WTC11 (cell line): Measurements from ENCODE around the gene PREX1. TPM values are rescaled to one million over a fixed set of nuclear protein-coding genes. Genes with fewer than 3 reads are reported as not detected.

Experiments
- ATAC-seq: fragments of 200-7000 bp; cut with Tn5 transposase; 2 replicates; pipeline ENCODE4 v1.10.0; 2021; ENCODE audit warnings: mild to moderate bottlenecking, moderate library complexity
- CTCF ChIA-PET: fragments of 300-600 bp; sonication (Branson Sonifier 250); formaldehyde crosslinking; loops from one replicate; lab custom pipeline; 2021; ENCODE audit warnings: antibody characterized with exemption; lab: Charles Lee
- POLR2A ChIA-PET: fragments of 350-600 bp; sonication (Branson Sonifier 250); formaldehyde crosslinking; loops from one replicate; lab custom pipeline; 2021; ENCODE audit warnings: antibody characterized with exemption; lab: Charles Lee
- DNase-seq: peaks from one replicate; pipeline ENCODE4 v3.0.0; 2021; ENCODE audit warnings: low spot score
- H3K27ac Mint-ChIP-seq: 2 replicates; pipeline ENCODE4 v1.8.0; 2021; ENCODE audit warnings: mixed read lengths
- H3K27me3 Mint-ChIP-seq: 2 replicates; pipeline ENCODE4 v1.8.0; 2021; ENCODE audit warnings: low read depth, mild to moderate bottlenecking, moderate library complexity, mixed read lengths
- H3K36me3 Mint-ChIP-seq: 2 replicates; pipeline ENCODE4 v1.8.0; 2021; ENCODE audit warnings: mixed read lengths
- H3K4me1 Mint-ChIP-seq: 2 replicates; pipeline ENCODE4 v1.8.0; 2022; ENCODE audit warnings: mixed read lengths
- H3K4me3 Mint-ChIP-seq: 2 replicates; pipeline ENCODE4 v1.8.0; 2021; ENCODE audit warnings: mild to moderate bottlenecking, moderate library complexity, mixed read lengths
- H3K9me3 Mint-ChIP-seq: 2 replicates; pipeline ENCODE4 v1.8.0; 2021; ENCODE audit warnings: mixed read lengths
- E2F1 ChIP-seq: sonication (generic); formaldehyde crosslinking; IDR thresholded peaks from 2 replicates; pipeline ENCODE4 v1.8.0; 2022; ENCODE audit warnings: mild to moderate bottlenecking, missing genetic modification reagents
- JAZF1 ChIP-seq: fragments of 250-450 bp; sonication (Bioruptor Pico); IDR thresholded peaks from 2 replicates; pipeline ENCODE4 v1.9.0; 2021; ENCODE audit warnings: moderate library complexity, mild to moderate bottlenecking, inconsistent platforms
- JUN ChIP-seq: sonication (generic); formaldehyde crosslinking; IDR thresholded peaks from 2 replicates; pipeline ENCODE4 v1.8.0; 2023; ENCODE audit warnings: mild to moderate bottlenecking, missing genetic modification reagents
- NFE2L1 ChIP-seq: sonication (generic); formaldehyde crosslinking; IDR thresholded peaks from 2 replicates; pipeline ENCODE4 v1.8.1; 2023; ENCODE audit warnings: missing genetic modification reagents
- OVOL2 ChIP-seq: fragments of 250-450 bp; sonication (Bioruptor Pico); IDR thresholded peaks from 2 replicates; pipeline ENCODE4 v1.9.0; 2021; ENCODE audit warnings: mild to moderate bottlenecking, borderline replicate concordance
- PRDM15 ChIP-seq: sonication (generic); formaldehyde crosslinking; IDR thresholded peaks from 2 replicates; pipeline ENCODE4 v1.8.0; 2022; ENCODE audit warnings: missing genetic modification reagents
- SMAD3 ChIP-seq: sonication (generic); formaldehyde crosslinking; IDR thresholded peaks from 2 replicates; pipeline ENCODE4 v1.8.0; 2022; ENCODE audit warnings: missing genetic modification reagents, mild to moderate bottlenecking, borderline replicate concordance
- TEAD1 ChIP-seq: sonication (generic); formaldehyde crosslinking; IDR thresholded peaks from 2 replicates; pipeline ENCODE4 v1.8.0; 2022; ENCODE audit warnings: mild to moderate bottlenecking, missing genetic modification reagents
- TEAD4 ChIP-seq: sonication (generic); formaldehyde crosslinking; IDR thresholded peaks from 2 replicates; pipeline ENCODE4 v1.8.0; 2022; ENCODE audit warnings: mild to moderate bottlenecking, missing genetic modification reagents
- ZBTB43 ChIP-seq: sonication (generic); formaldehyde crosslinking; IDR thresholded peaks from 2 replicates; pipeline ENCODE4 v1.8.1; 2023; ENCODE audit warnings: mild to moderate bottlenecking, missing genetic modification reagents
- ZNF138 ChIP-seq: sonication (generic); formaldehyde crosslinking; conservative IDR thresholded peaks from 2 replicates; pipeline ENCODE4 v1.8.1; 2022; ENCODE audit warnings: mild to moderate bottlenecking, moderate library complexity, missing genetic modification reagents
- ZNF232 ChIP-seq: sonication (generic); formaldehyde crosslinking; IDR thresholded peaks from 2 replicates; pipeline ENCODE4 v1.8.0; 2022; ENCODE audit warnings: mild to moderate bottlenecking, missing genetic modification reagents
- ZNF425 ChIP-seq: fragments of 250-450 bp; sonication (Bioruptor Pico); conservative IDR thresholded peaks from 2 replicates; pipeline ENCODE4 v1.9.0; 2021; ENCODE audit warnings: mild to moderate bottlenecking
- ZNF671 ChIP-seq: fragments of 250-450 bp; sonication (Bioruptor Pico); IDR thresholded peaks from 2 replicates; pipeline ENCODE4 v1.8.0; 2021; ENCODE audit warnings: mild to moderate bottlenecking
- total RNA-seq: library from RNA; stranded (reverse); gene quantifications from 3 replicates; pipeline ENCODE4 v1.2.3, GENCODE V29; 2021
- TF ChIP-seq, protein P1 (sequence below): sonication (generic); formaldehyde crosslinking; IDR thresholded peaks from 2 replicates; pipeline ENCODE4 v1.8.0; 2023; ENCODE audit warnings: mild to moderate bottlenecking, missing genetic modification reagents
- TF ChIP-seq, protein P2 (sequence below): fragments of 250-450 bp; sonication (Bioruptor Pico); IDR thresholded peaks from 2 replicates; pipeline ENCODE4 v1.9.0; 2021; ENCODE audit warnings: mild to moderate bottlenecking
- TF ChIP-seq, protein P3 (sequence below): fragments of 250-450 bp; sonication (Bioruptor Pico); IDR thresholded peaks from 2 replicates; pipeline ENCODE4 v2.1.2; 2022; ENCODE audit warnings: mild to moderate bottlenecking, moderate library complexity
- TF ChIP-seq, protein P4 (sequence below): sonication (generic); formaldehyde crosslinking; conservative IDR thresholded peaks from 2 replicates; pipeline ENCODE4 v1.8.1; 2022; ENCODE audit warnings: mild to moderate bottlenecking, missing genetic modification reagents
- TF ChIP-seq, protein P5 (sequence below): fragments of 200-600 bp; IDR thresholded peaks from 2 replicates; pipeline ENCODE4 v1.8.0; 2022; ENCODE audit warnings: antibody characterized with exemption

PREX1 gene
- total RNA-seq, 1 experiment from 2014 or later = 17.3 TPM

GRCh38 chr20:48651960-48652359 is 175.8 kb downstream of the PREX1 start:
- TF ChIP-seq, protein P1, sequence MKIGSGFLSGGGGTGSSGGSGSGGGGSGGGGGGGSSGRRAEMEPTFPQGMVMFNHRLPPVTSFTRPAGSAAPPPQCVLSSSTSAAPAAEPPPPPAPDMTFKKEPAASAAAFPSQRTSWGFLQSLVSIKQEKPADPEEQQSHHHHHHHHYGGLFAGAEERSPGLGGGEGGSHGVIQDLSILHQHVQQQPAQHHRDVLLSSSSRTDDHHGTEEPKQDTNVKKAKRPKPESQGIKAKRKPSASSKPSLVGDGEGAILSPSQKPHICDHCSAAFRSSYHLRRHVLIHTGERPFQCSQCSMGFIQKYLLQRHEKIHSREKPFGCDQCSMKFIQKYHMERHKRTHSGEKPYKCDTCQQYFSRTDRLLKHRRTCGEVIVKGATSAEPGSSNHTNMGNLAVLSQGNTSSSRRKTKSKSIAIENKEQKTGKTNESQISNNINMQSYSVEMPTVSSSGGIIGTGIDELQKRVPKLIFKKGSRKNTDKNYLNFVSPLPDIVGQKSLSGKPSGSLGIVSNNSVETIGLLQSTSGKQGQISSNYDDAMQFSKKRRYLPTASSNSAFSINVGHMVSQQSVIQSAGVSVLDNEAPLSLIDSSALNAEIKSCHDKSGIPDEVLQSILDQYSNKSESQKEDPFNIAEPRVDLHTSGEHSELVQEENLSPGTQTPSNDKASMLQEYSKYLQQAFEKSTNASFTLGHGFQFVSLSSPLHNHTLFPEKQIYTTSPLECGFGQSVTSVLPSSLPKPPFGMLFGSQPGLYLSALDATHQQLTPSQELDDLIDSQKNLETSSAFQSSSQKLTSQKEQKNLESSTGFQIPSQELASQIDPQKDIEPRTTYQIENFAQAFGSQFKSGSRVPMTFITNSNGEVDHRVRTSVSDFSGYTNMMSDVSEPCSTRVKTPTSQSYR (CRISPR knock-in tag) = no peak
- TF ChIP-seq, protein P2, sequence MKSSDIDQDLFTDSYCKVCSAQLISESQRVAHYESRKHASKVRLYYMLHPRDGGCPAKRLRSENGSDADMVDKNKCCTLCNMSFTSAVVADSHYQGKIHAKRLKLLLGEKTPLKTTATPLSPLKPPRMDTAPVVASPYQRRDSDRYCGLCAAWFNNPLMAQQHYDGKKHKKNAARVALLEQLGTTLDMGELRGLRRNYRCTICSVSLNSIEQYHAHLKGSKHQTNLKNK (CRISPR knock-in tag) = no peak
- no peak for TF ChIP-seq TEAD4
- no peak for TF ChIP-seq ZNF671 (CRISPR knock-in tag)
- TF ChIP-seq JAZF1 = no peak
- TF ChIP-seq, protein P3, sequence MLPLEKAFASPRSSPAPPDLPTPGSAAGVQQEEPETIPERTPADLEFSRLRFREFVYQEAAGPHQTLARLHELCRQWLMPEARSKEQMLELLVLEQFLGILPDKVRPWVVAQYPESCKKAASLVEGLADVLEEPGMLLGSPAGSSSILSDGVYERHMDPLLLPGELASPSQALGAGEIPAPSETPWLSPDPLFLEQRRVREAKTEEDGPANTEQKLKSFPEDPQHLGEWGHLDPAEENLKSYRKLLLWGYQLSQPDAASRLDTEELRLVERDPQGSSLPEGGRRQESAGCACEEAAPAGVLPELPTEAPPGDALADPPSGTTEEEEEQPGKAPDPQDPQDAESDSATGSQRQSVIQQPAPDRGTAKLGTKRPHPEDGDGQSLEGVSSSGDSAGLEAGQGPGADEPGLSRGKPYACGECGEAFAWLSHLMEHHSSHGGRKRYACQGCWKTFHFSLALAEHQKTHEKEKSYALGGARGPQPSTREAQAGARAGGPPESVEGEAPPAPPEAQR (CRISPR knock-in tag) = no peak
- TF ChIP-seq OVOL2 (CRISPR knock-in tag) = no peak
- TF ChIP-seq E2F1 (CRISPR knock-in tag) = no peak
- TF ChIP-seq, protein P4, sequence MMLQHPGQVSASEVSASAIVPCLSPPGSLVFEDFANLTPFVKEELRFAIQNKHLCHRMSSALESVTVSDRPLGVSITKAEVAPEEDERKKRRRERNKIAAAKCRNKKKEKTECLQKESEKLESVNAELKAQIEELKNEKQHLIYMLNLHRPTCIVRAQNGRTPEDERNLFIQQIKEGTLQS (CRISPR knock-in tag) = no peak
- no peak for TF ChIP-seq NFE2L1 (CRISPR knock-in tag)
- TF ChIP-seq, protein P5, sequence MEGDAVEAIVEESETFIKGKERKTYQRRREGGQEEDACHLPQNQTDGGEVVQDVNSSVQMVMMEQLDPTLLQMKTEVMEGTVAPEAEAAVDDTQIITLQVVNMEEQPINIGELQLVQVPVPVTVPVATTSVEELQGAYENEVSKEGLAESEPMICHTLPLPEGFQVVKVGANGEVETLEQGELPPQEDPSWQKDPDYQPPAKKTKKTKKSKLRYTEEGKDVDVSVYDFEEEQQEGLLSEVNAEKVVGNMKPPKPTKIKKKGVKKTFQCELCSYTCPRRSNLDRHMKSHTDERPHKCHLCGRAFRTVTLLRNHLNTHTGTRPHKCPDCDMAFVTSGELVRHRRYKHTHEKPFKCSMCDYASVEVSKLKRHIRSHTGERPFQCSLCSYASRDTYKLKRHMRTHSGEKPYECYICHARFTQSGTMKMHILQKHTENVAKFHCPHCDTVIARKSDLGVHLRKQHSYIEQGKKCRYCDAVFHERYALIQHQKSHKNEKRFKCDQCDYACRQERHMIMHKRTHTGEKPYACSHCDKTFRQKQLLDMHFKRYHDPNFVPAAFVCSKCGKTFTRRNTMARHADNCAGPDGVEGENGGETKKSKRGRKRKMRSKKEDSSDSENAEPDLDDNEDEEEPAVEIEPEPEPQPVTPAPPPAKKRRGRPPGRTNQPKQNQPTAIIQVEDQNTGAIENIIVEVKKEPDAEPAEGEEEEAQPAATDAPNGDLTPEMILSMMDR = no peak
- TF ChIP-seq SMAD3 (CRISPR knock-in tag) = no peak
- TF ChIP-seq JUN (CRISPR knock-in tag) = no peak
- TF ChIP-seq ZNF232 (CRISPR knock-in tag) = no peak
- Mint-ChIP-seq H3K9me3 (no peaks in the 10 kb centered on the region), H3K4me3 (no peak overlapping the region), H3K4me1 (no peaks in the 10 kb centered on the region), H3K36me3 (peaks cover 6% of the 10 kb centered on the region; the same call in 1 of the 2 replicates), H3K27ac (no peak overlapping the region), H3K27me3 (no peaks in the 10 kb centered on the region)
- DNase-seq (no peak), ATAC-seq (no peak)
- CTCF ChIA-PET = no interaction called here
- POLR2A ChIA-PET = no interaction called here

- ChIA-PET POLR2A (no interaction called here), CTCF (no interaction called here)
- Mint-ChIP-seq H3K27me3 (no peaks in the 10 kb centered on the region), H3K4me3 (no peak overlapping the region), H3K9me3 (no peaks in the 10 kb centered on the region), H3K27ac (no peak overlapping the region), H3K36me3 (peaks cover 6% of the 10 kb centered on the region; the same call in 1 of the 2 replicates), H3K4me1 (no peaks in the 10 kb centered on the region)
- ATAC-seq (no peak), DNase-seq (no peak)
- TF ChIP-seq ZNF138 (CRISPR knock-in tag) = no peak
- no peak for TF ChIP-seq TEAD1
- TF ChIP-seq ZNF425 (CRISPR knock-in tag) = no peak
- TF ChIP-seq ZBTB43 (CRISPR knock-in tag) = no peak
- TF ChIP-seq SMAD3 (CRISPR knock-in tag) = no peak
- no peak for TF ChIP-seq PRDM15
Measured at GRCh38 chr20:48651271-48651670, 176.5 kb downstream of the PREX1 start.
